Adipocyte (in vitro differentiated cells): ENCODE results near the gene SLC25A25.

Experiments used
- DNase-seq: peaks from one replicate; pipeline ENCODE4 v3.0.0-alpha.2; 2015; ENCODE audit warnings: low read depth
- H3K27me3 ChIP-seq: replicated peaks from 2 replicates; pipeline ENCODE4 v1.7.0; 2013; ENCODE audit warnings: mild to moderate bottlenecking, low read length, moderate library complexity; ENCODE audit not compliant: control insufficient read depth, insufficient read depth
- H3K36me3 ChIP-seq: 2 replicates; pipeline ENCODE4 v1.7.0; 2013; ENCODE audit warnings: low read length, mild to moderate bottlenecking, moderate library complexity; ENCODE audit not compliant: control insufficient read depth, insufficient read depth, severe bottlenecking
- H3K4me1 ChIP-seq: 2 replicates; pipeline ENCODE4 v1.7.0; 2013; ENCODE audit warnings: mild to moderate bottlenecking, low read length, moderate library complexity; ENCODE audit not compliant: control insufficient read depth, insufficient read depth
- H3K4me3 ChIP-seq: 2 replicates; pipeline ENCODE4 v1.7.0; 2013; ENCODE audit warnings: mild to moderate bottlenecking, low read length, moderate library complexity
- H3K9ac ChIP-seq: 2 replicates; pipeline ENCODE4 v1.7.0; 2013; ENCODE audit warnings: mild to moderate bottlenecking, low read length, moderate library complexity
- H3K9me3 ChIP-seq: 2 replicates; pipeline ENCODE4 v1.7.0; 2013; ENCODE audit warnings: mild to moderate bottlenecking, low read length, moderate library complexity; ENCODE audit not compliant: control insufficient read depth

Gene SLC25A25

GRCh38 chr9:128118971-128119665 lies 51.1 kb downstream of the SLC25A25 start:
- Histone ChIP-seq H3K27me3 (no peaks in the 10 kb centered on the region), H3K36me3 (peaks cover 25% of the 10 kb centered on the region), H3K4me3 (no peak overlapping the region), H3K9ac (no peak overlapping the region), H3K4me1 (no peaks in the 10 kb centered on the region), H3K9me3 (no peaks in the 10 kb centered on the region)
- DNase-seq = no peak

- Histone ChIP-seq H3K4me3 (no peak overlapping the region), H3K9me3 (no peaks in the 10 kb centered on the region), H3K4me1 (peaks cover 1% of the 10 kb centered on the region), H3K9ac (no peak overlapping the region), H3K36me3 (peaks cover 27% of the 10 kb centered on the region), H3K27me3 (no peaks in the 10 kb centered on the region)
- DNase-seq = no peak
Observed at GRCh38 chr9:128120061-128120740, 52.2 kb downstream of the SLC25A25 start.

- DNase-seq = no peak
Observed at GRCh38 chr9:128120741-128121465, 52.9 kb downstream of the SLC25A25 start.

GRCh38 chr9:128121466-128121810 lies 53.4 kb downstream of the SLC25A25 start:
- no peak overlapping the region for H3K4me3 ChIP-seq
- DNase-seq = no peak

More at GRCh38 chr9:128120741-128121465, 52.9 kb downstream of the SLC25A25 start:
- peaks cover 27% of the 10 kb centered on the region for H3K36me3 ChIP-seq
- H3K4me1 ChIP-seq = peaks cover 8% of the 10 kb centered on the region
- no peaks in the 10 kb centered on the region for H3K9me3 ChIP-seq
- H3K9ac ChIP-seq = no peak overlapping the region
- no peaks in the 10 kb centered on the region for H3K27me3 ChIP-seq
- H3K4me3 ChIP-seq = no peak overlapping the region

GRCh38 chr9:128121924-128122808 lies 54.1 kb downstream of the SLC25A25 start:
- Histone ChIP-seq H3K4me1 (peaks cover 15% of the 10 kb centered on the region), H3K27me3 (no peaks in the 10 kb centered on the region), H3K4me3 (no peak overlapping the region), H3K9me3 (no peaks in the 10 kb centered on the region), H3K9ac (no peak overlapping the region), H3K36me3 (peaks cover 27% of the 10 kb centered on the region)
- DNase-seq = no peak

More at GRCh38 chr9:128121466-128121810, 53.4 kb downstream of the SLC25A25 start:
- peaks cover 14% of the 10 kb centered on the region for H3K4me1 ChIP-seq
- no peaks in the 10 kb centered on the region for H3K9me3 ChIP-seq
- no peaks in the 10 kb centered on the region for H3K27me3 ChIP-seq
- H3K36me3 ChIP-seq = peaks cover 27% of the 10 kb centered on the region
- H3K9ac ChIP-seq = no peak overlapping the region

GRCh38 chr9:128122809-128123175 lies 54.8 kb downstream of the SLC25A25 start:
- no peak for DNase-seq

GRCh38 chr9:128123451-128124080 lies 55.5 kb downstream of the SLC25A25 start:
- no peaks in the 10 kb centered on the region for H3K27me3 ChIP-seq
- H3K9ac ChIP-seq = no peak overlapping the region
- no peak for DNase-seq
- H3K36me3 ChIP-seq = peaks cover 27% of the 10 kb centered on the region
- H3K4me3 ChIP-seq = no peak overlapping the region
- peaks cover 15% of the 10 kb centered on the region for H3K4me1 ChIP-seq
- no peaks in the 10 kb centered on the region for H3K9me3 ChIP-seq

More at GRCh38 chr9:128122809-128123175, 54.8 kb downstream of the SLC25A25 start:
- Histone ChIP-seq H3K9me3 (no peaks in the 10 kb centered on the region), H3K9ac (no peak overlapping the region), H3K27me3 (no peaks in the 10 kb centered on the region), H3K4me1 (peaks cover 15% of the 10 kb centered on the region), H3K36me3 (peaks cover 27% of the 10 kb centered on the region), H3K4me3 (no peak overlapping the region)

GRCh38 chr9:128124451-128124850 lies 56.4 kb downstream of the SLC25A25 start:
- DNase-seq = no peak
- Histone ChIP-seq H3K27me3 (no peaks in the 10 kb centered on the region), H3K4me3 (no peak overlapping the region), H3K36me3 (peaks cover 27% of the 10 kb centered on the region), H3K9me3 (no peaks in the 10 kb centered on the region), H3K4me1 (peaks cover 20% of the 10 kb centered on the region), H3K9ac (no peak overlapping the region)

GRCh38 chr9:128124873-128125579 lies 57.0 kb downstream of the SLC25A25 start:
- no peaks in the 10 kb centered on the region for H3K27me3 ChIP-seq
- H3K4me1 ChIP-seq = peaks cover 20% of the 10 kb centered on the region
- DNase-seq = peak; percentile 66
- H3K36me3 ChIP-seq = peaks cover 27% of the 10 kb centered on the region
- H3K9ac ChIP-seq = peak overlapping the region; percentile 18
- no peak overlapping the region for H3K4me3 ChIP-seq
- no peaks in the 10 kb centered on the region for H3K9me3 ChIP-seq
